SK-N-SH (cell line): Measurements from ENCODE around the gene CYFIP1. TPM values are rescaled to one million over a fixed set of nuclear protein-coding genes. Genes with fewer than 3 reads are reported as not detected.

Experiments
- CTCF ChIA-PET: fragments of 300-600, 350-600 bp; formaldehyde crosslinking; extraction: SDS; loops from one replicate; lab custom pipeline; 2021; lab: Yijun Ruan, JAX
- POLR2A ChIA-PET: fragments of 350-600 bp; sonication (Branson Sonifier 250); formaldehyde crosslinking; extraction: SDS; loops from one replicate; lab custom pipeline; 2020; ENCODE audit warnings: antibody characterized with exemption, inconsistent platforms; lab: Yijun Ruan, JAX
- DNase-seq: peaks from one replicate; pipeline ENCODE4 v3.0.0; 2012
- H2AFZ ChIP-seq: fragments of 200-600 bp; sonication (generic); 2 replicates; pipeline ENCODE4 v1.8.1; 2016; ENCODE audit warnings: antibody characterized with exemption, mild to moderate bottlenecking, low read depth
- H3F3A ChIP-seq: fragments of 200-600 bp; sonication (generic); replicated peaks from 2 replicates; pipeline ENCODE3; 2016; ENCODE audit warnings: antibody characterized with exemption, mild to moderate bottlenecking; ENCODE audit not compliant: insufficient read depth
- H3K27ac ChIP-seq, 2 experiments: fragments of 200-500 bp in 1 of 2; fragments of 200-600 bp in 1 of 2; sonication (Bioruptor generic) in 1 of 2; sonication (generic), shearing (Covaris generic) in 1 of 2; 2 replicates each; pipeline versions ENCODE4 v1.5.1 to v1.6.1; 2014 to 2016; ENCODE audit warnings: low read depth in 2 of 2, inconsistent platforms in 1 of 2, low read length in 1 of 2, mild to moderate bottlenecking in 1 of 2, mixed read lengths in 1 of 2
- H3K27me3 ChIP-seq: fragments of 200-600 bp; sonication (generic), shearing (Covaris generic); 2 replicates; pipeline ENCODE4 v1.6.1; 2016; ENCODE audit warnings: mixed run types; ENCODE audit not compliant: insufficient read depth
- H3K36me3 ChIP-seq, 2 experiments: fragments of 200-500 bp in 1 of 2; fragments of 200-600 bp in 1 of 2; sonication (Bioruptor generic) in 1 of 2; sonication (generic) in 1 of 2; replicated peaks in 1 of 2; 2 replicates each; pipeline versions ENCODE3 to v1.5.1; 2014 to 2016; ENCODE audit warnings: low read length in 1 of 2, mild to moderate bottlenecking in 1 of 2; ENCODE audit not compliant: insufficient read depth in 2 of 2, control insufficient read depth in 1 of 2
- H3K4me1 ChIP-seq, 2 experiments: fragments of 200-500 bp in 1 of 2; fragments of 200-600 bp in 1 of 2; sonication (Bioruptor generic) in 1 of 2; sonication (generic), shearing (Covaris generic) in 1 of 2; 2 replicates each; pipeline versions ENCODE4 v1.5.1 to v1.6.1; 2014 to 2016; ENCODE audit warnings: low read depth in 1 of 2, low read length in 1 of 2, mixed run types in 1 of 2; ENCODE audit not compliant: insufficient read depth in 2 of 2, control insufficient read depth in 1 of 2
- H3K4me2 ChIP-seq: fragments of 200-600 bp; sonication (generic), shearing (Covaris generic); 2 replicates; pipeline ENCODE4 v1.6.1; 2017; ENCODE audit warnings: mixed run types
- H3K4me3 ChIP-seq, 2 experiments: fragments of 200-500 bp in 1 of 2; fragments of 200-600 bp in 1 of 2; sonication (Bioruptor generic) in 1 of 2; sonication (generic), shearing (Covaris generic) in 1 of 2; 2 replicates each; pipeline versions ENCODE4 v1.5.1 to v1.8.1; 2014 to 2016; ENCODE audit warnings: low read depth in 2 of 2, inconsistent platforms in 1 of 2, low read length in 1 of 2, mild to moderate bottlenecking in 1 of 2, mixed read lengths in 1 of 2, moderate library complexity in 1 of 2
- H3K79me2 ChIP-seq: fragments of 200-600 bp; sonication (generic); 2 replicates; pipeline ENCODE4 v1.8.1; 2017; ENCODE audit warnings: mild to moderate bottlenecking; ENCODE audit not compliant: insufficient read depth
- H3K9ac ChIP-seq: fragments of 200-600 bp; sonication (generic); 2 replicates; pipeline ENCODE4 v1.6.1; 2017; ENCODE audit warnings: mixed run types
- H3K9me2 ChIP-seq: fragments of 200-600 bp; sonication (generic); 2 replicates; pipeline ENCODE4 v1.6.1; 2017; ENCODE audit warnings: mixed run types
- H3K9me3 ChIP-seq: fragments of 200-600 bp; sonication (generic); 2 replicates; pipeline ENCODE4 v1.6.1; 2017; ENCODE audit warnings: mixed run types, mild to moderate bottlenecking, moderate library complexity
- H4K20me1 ChIP-seq: fragments of 200-600 bp; sonication (generic); 2 replicates; pipeline ENCODE4 v1.6.1; 2017; ENCODE audit warnings: mild to moderate bottlenecking, mixed run types; ENCODE audit not compliant: insufficient read depth
- EP300 ChIP-seq, 2 experiments: IDR thresholded peaks; 2 replicates each; pipeline versions ENCODE4 v1.4.0 to v1.6.1; 2012; ENCODE audit warnings: borderline replicate concordance in 1 of 2, low read depth in 1 of 2, low read length in 1 of 2
- MEF2A ChIP-seq: IDR thresholded peaks from 2 replicates; pipeline ENCODE4 v1.4.0; 2012; ENCODE audit warnings: low read depth, borderline replicate concordance
- MXI1 ChIP-seq: IDR thresholded peaks from 2 replicates; pipeline ENCODE4 v1.6.1; 2012; ENCODE audit warnings: mild to moderate bottlenecking, low read depth, low read length, improper control_type of control experiment
- NFIC ChIP-seq: IDR thresholded peaks from 2 replicates; pipeline ENCODE4 v1.4.0; 2012; ENCODE audit warnings: borderline replicate concordance
- NRF1 ChIP-seq: IDR thresholded peaks from 2 replicates; pipeline ENCODE4 v1.6.1; 2012; ENCODE audit warnings: low read depth, mild to moderate bottlenecking, low read length
- RAD21 ChIP-seq: IDR thresholded peaks from 2 replicates; pipeline ENCODE4 v1.6.1; 2012; ENCODE audit warnings: mild to moderate bottlenecking, low read length
- RXRA ChIP-seq: IDR thresholded peaks from 2 replicates; pipeline ENCODE4 v1.4.0; 2012; ENCODE audit warnings: low read depth, mild to moderate bottlenecking, borderline replicate concordance
- SIN3A ChIP-seq: IDR thresholded peaks from 2 replicates; pipeline ENCODE4 v1.6.1; 2012; ENCODE audit warnings: low read depth, mild to moderate bottlenecking, low read length, moderate library complexity, borderline replicate concordance
- WGBS: methylation state at CpG from one replicate; pipeline ENCODE4 v1.1.6; 2017; ENCODE audit warnings: low lambda C conversion rate; 5-methylcytosine and 5-hydroxymethylcytosine counted together
- polyA plus RNA-seq, 3 experiments: library from polyadenylated mRNA; depleted of rRNA; stranded (reverse); fragments of >200 nt; gene quantifications; 2 replicates each; pipeline ENCODE4 v1.2.3, GENCODE V29; 2012
- TF ChIP-seq, protein P1 (sequence below): IDR thresholded peaks from 2 replicates; pipeline ENCODE4 v1.4.0; 2012; ENCODE audit warnings: low read depth
- TF ChIP-seq, protein P2 (sequence below): fragments of 150-350 bp; IDR thresholded peaks from 2 replicates; pipeline ENCODE4 v1.6.1; 2016; ENCODE audit warnings: mild to moderate bottlenecking, low read depth, low read length

The CYFIP1 gene
- polyA plus RNA-seq, 1 of the 3 experiments (the other 2 are of a cell fraction) = 53.4 TPM

DNA sequence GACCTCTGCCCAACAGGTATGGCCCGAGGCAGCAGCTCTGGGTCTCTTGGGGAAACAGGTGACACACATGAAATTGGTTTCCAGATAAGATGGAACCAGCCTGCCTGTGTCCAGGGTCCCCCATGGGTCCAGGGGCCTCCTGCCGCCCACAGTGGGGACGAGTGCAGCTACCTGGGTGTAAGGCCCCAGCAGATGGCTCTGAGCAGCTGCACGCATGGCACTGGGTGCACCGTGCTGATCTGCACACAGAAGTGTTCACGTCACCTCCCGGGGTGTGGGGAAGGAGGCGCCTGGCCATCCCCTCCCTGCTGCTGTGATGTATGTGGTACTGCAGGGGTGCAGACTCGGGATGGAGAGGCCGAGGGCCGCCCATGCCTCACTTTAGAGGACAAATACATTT lies 78.1 kb downstream of the CYFIP1 start:
- H3K79me2 ChIP-seq = no peaks in the 10 kb centered on the region
- peaks cover 5 to 39% of the 10 kb centered on the region in 2 experiments for H3K36me3 ChIP-seq
- no peaks in the 10 kb centered on the region for H3K9me3 ChIP-seq
- H3K27me3 ChIP-seq = no peaks in the 10 kb centered on the region
- H4K20me1 ChIP-seq = no peaks in the 10 kb centered on the region
- ChIA-PET CTCF (no interaction called here), POLR2A (no interaction called here)
- no peak overlapping the region for H3K4me2 ChIP-seq
- 97% methylated on average over 3 of the region's 11 CpGs for WGBS
- H2AFZ ChIP-seq = no peak overlapping the region
- H3K9me2 ChIP-seq = no peaks in the 10 kb centered on the region
- no peak for DNase-seq
- H3K4me1 ChIP-seq = peaks cover 0 to 8% of the 10 kb centered on the region in 2 experiments; a peak in 1 of 4 replicates
- no peaks in the 10 kb centered on the region for H3F3A ChIP-seq
- no peak overlapping the region for H3K9ac ChIP-seq
- no peak overlapping the region for H3K4me3 ChIP-seq
- H3K27ac ChIP-seq = no peak overlapping the region
- TF ChIP-seq NFIC (no peak), NRF1 (no peak), RXRA (no peak)
- TF ChIP-seq, protein P1, sequence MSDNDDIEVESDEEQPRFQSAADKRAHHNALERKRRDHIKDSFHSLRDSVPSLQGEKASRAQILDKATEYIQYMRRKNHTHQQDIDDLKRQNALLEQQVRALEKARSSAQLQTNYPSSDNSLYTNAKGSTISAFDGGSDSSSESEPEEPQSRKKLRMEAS = no peak

DNA sequence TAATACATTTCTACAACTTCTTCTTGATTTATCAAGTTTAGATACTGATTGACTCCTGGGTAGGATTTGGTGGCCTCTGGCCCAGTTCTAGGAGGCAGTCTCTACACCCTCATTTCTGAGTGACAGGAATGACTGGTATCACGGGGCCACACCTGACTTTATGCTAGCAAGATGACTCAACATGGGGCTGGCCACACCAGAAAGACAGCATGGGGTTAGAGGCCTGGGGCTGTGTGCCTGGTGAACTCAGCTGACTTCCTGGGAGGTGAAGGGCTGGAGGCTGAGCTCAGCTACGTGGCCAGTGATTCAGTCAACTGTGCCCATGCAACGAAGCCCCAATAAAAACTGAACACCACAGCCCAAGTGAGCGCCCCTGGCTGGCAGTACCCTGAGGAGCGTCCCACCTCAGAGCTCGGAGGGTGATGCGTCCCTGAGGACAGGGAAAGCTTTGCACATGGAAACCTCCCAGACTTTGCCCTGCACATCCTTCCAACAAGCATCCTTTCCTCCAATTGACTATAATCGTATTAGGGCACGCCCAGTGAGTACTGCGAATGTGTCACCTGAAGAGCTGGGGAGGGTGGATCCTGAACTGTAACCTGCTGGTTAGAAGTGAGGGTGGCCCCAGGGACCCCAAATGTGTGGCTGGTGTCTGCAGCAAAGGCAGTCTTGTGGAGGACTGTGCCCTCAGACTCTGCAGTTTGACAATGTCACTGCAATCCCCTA lies 84.5 kb downstream of the CYFIP1 start:
- Histone ChIP-seq H3K4me3 (no peak overlapping the region), H3K9ac (no peak overlapping the region), H2AFZ (no peak overlapping the region), H3K27ac (no peak overlapping the region), H3K79me2 (no peaks in the 10 kb centered on the region), H3K4me2 (no peak overlapping the region), H3K36me3 (peaks cover 8 to 36% of the 10 kb centered on the region in 2 experiments), H3F3A (peaks cover 4% of the 10 kb centered on the region), H4K20me1 (no peaks in the 10 kb centered on the region), H3K9me3 (no peaks in the 10 kb centered on the region), H3K9me2 (no peaks in the 10 kb centered on the region), H3K4me1 (no peaks in the 10 kb centered on the region), H3K27me3 (no peaks in the 10 kb centered on the region)
- CTCF ChIA-PET = no interaction called here
- POLR2A ChIA-PET = no interaction called here
- TF ChIP-seq MEF2A (no peak), MXI1 (no peak), EP300 (IDR thresholded peaks at IDR 0.05; ENCODE audit: borderline replicate concordance in 1 of 2, low read depth in 1 of 2, low read length in 1 of 2) (no peak)
- TF ChIP-seq, protein P2, sequence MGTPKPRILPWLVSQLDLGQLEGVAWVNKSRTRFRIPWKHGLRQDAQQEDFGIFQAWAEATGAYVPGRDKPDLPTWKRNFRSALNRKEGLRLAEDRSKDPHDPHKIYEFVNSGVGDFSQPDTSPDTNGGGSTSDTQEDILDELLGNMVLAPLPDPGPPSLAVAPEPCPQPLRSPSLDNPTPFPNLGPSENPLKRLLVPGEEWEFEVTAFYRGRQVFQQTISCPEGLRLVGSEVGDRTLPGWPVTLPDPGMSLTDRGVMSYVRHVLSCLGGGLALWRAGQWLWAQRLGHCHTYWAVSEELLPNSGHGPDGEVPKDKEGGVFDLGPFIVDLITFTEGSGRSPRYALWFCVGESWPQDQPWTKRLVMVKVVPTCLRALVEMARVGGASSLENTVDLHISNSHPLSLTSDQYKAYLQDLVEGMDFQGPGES = no peak
- no peak for DNase-seq
- 92% methylated on average over 9 of the region's 10 CpGs for WGBS

DNA sequence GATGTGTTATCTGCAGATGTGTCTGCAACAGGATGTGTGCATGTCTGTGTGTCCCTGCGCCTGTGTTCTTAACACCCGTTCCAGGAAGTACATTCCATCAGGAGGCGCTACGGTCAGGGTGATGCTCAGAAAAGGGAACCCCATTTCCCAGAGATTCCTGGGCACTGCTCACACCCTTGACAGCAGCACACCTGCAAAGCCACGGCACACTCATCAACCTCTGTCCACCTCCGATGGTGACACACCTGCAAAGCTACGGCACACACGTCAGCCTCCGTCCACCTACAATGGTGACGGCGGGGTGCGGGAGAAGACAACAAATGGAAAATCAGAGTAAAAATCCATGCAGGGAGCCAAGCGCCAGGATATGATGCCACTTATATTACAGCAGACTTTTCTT lies 86.3 kb downstream of the CYFIP1 start:
- H3K79me2 ChIP-seq = no peaks in the 10 kb centered on the region
- 97% methylated on average over 13 of the region's 13 CpGs for WGBS
- no peak overlapping the region for H2AFZ ChIP-seq
- H3K4me2 ChIP-seq = no peak overlapping the region
- H4K20me1 ChIP-seq = no peaks in the 10 kb centered on the region
- no peak for DNase-seq
- POLR2A ChIA-PET = no interaction called here
- H3K9me2 ChIP-seq = no peaks in the 10 kb centered on the region
- peaks cover 12% of the 10 kb centered on the region for H3F3A ChIP-seq
- TF ChIP-seq RAD21 (no peak), MXI1 (no peak), SIN3A (no peak)
- H3K27ac ChIP-seq = no peak overlapping the region
- no peak overlapping the region for H3K4me3 ChIP-seq
- CTCF ChIA-PET = interaction anchor here (1.3 kb wide), 1 partner anchor 17 kb away, joined by 3 read pairs; no protein-coding TSS in a partner anchor
- no peaks in the 10 kb centered on the region for H3K27me3 ChIP-seq
- H3K9ac ChIP-seq = no peak overlapping the region
- peaks cover 8 to 34% of the 10 kb centered on the region in 2 experiments for H3K36me3 ChIP-seq
- H3K4me1 ChIP-seq = no peaks in the 10 kb centered on the region
- H3K9me3 ChIP-seq = no peaks in the 10 kb centered on the region
